ENCODE results near the gene F7. TPM values are rescaled to one million over a fixed set of nuclear protein-coding genes. Genes with fewer than 3 reads are reported as not detected.

F7 gene
- total RNA-seq, 5 donors from 2014 or later (not counting 1 experiment from before 2014, with no cell fraction given) = 0.13 to 0.23 (median 0.23) TPM; not detected in 2

DNA sequence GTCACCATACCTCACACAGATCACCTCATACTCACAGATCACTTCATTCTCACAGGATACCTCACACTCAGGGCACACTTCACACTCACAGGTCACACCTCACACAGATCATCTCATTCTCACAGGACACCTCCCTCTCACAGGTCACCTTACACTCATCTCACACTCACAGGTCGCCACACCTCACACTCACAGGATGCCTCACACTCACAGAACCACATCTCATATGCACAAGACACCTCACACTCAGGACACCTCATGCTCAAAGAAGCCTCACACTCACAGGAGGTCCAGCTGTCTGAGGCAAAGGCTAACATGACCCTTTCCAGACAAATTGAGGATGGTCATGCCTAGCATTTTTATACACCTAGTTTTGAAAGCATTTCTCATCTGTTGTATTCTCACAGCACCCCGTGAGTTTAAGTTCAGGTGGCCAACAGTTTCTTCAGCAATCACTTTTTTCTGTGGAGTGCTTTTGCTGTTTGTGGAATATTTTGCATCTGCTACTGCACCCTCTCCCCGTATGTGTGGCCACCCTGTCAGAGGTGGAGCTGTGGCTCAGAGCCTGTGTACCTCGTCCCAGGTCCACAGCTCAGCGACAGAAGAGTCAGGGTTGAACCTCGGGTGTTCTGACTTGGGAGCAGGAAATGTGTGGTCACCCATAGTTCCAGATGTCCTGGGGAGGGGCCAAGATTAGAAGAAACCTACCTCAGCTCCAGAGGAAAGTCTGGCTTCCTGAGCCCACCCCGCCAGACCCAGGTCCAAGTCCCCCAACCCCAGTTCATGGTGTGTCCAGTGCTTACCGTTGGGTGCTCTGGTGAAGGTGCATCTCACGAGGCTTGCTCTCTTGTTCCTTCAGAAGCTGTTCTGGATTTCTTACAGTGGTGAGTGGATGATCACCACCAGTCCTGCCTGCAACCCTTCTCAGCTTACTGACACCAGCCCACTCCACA, 7.6 kb downstream of the F7 start:
- ATAC-seq (replicated peaks in 1 of 4) (no peak), DNase-seq (peak in 2 of 35 experiments; percentile 7 to 12)
- H3K27ac ChIP-seq (ENCODE audit: low read length) = no peak overlapping the region
- peaks cover 0 to 5% (median 3%) of the 10 kb centered on the region in 3 donors for H3K4me1 Mint-ChIP-seq
- H3K4me1 ChIP-seq (ENCODE audit: control insufficient read depth in 1 of 2, extremely low read depth in 1 of 2, insufficient read depth in 2 of 2, low read length in 2 of 2) = peaks cover 0 to 21% of the 10 kb centered on the region in 2 experiments
- peaks cover 0 to 5% of the 10 kb centered on the region in 2 donors for H3K27me3 Mint-ChIP-seq
- H3K4me3 ChIP-seq (ENCODE audit: control insufficient read depth in 1 of 2, extremely low read depth in 1 of 2, low read length in 1 of 2) = no peak overlapping the region
- no peak overlapping the region for H3K27ac Mint-ChIP-seq
- no peaks in the 10 kb centered on the region for H3K9me3 Mint-ChIP-seq
- POLR2A ChIA-PET = no interaction called here
- no peaks in the 10 kb centered on the region for H3K36me3 ChIP-seq (ENCODE audit: control insufficient read depth in 2 of 2, extremely low read depth in 1 of 2, insufficient read depth in 1 of 2, low read length in 1 of 2)
- peaks cover 3 to 45% of the 10 kb centered on the region in 2 experiments for H3K27me3 ChIP-seq (replicated peaks in 1 of 2; ENCODE audit: control insufficient read depth in 2 of 2, extremely low read depth in 1 of 2, insufficient read depth in 2 of 2, low read length in 1 of 2)
- no peaks in the 10 kb centered on the region for H3K9me3 ChIP-seq
- H3K4me3 Mint-ChIP-seq = no peak overlapping the region
- 16% methylated on average over 5 of the region's 9 CpGs for WGBS (ENCODE audit: insufficient coverage)
- CTCF ChIA-PET = no interaction called here
- no peaks in the 10 kb centered on the region for H3K36me3 Mint-ChIP-seq

DNA sequence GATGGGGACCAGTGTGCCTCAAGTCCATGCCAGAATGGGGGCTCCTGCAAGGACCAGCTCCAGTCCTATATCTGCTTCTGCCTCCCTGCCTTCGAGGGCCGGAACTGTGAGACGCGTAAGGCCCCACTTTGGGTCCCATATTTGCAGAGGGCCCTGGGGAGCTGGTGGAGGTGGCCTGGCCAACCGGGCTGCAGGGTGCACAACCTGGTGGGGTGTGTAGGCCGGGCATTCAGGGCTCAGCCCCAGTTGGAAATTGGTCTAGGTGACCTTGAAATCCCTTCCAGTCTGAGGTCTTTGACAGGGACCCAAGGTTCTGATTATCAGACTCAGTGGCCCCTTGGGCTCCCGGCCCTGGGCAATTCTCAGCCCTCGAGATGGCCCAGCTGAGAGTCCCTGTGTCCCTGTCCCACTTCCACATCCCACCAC, 8.3 kb downstream of the F7 start:
- Mint-ChIP-seq H3K36me3 (no peaks in the 10 kb centered on the region), H3K4me1 (peaks cover 0 to 5% (median 3%) of the 10 kb centered on the region in 3 donors), H3K9me3 (no peaks in the 10 kb centered on the region), H3K27ac (no peak overlapping the region), H3K27me3 (peaks cover 0 to 5% of the 10 kb centered on the region in 2 donors), H3K4me3 (no peak overlapping the region)
- Histone ChIP-seq H3K4me1 (ENCODE audit: control insufficient read depth in 1 of 2, extremely low read depth in 1 of 2, insufficient read depth in 2 of 2, low read length in 2 of 2) (peaks cover 0 to 21% of the 10 kb centered on the region in 2 experiments), H3K36me3 (ENCODE audit: control insufficient read depth in 2 of 2, extremely low read depth in 1 of 2, insufficient read depth in 1 of 2, low read length in 1 of 2) (no peaks in the 10 kb centered on the region), H3K27me3 (replicated peaks in 1 of 2; ENCODE audit: control insufficient read depth in 2 of 2, extremely low read depth in 1 of 2, insufficient read depth in 2 of 2, low read length in 1 of 2) (peaks cover 3 to 49% of the 10 kb centered on the region in 2 experiments), H3K4me3 (ENCODE audit: control insufficient read depth in 1 of 2, extremely low read depth in 1 of 2, low read length in 1 of 2) (no peak overlapping the region), H3K27ac (ENCODE audit: low read length) (no peak overlapping the region), H3K9me3 (no peaks in the 10 kb centered on the region)
- ATAC-seq (replicated peaks in 1 of 4) (no peak), DNase-seq (peak in 1 of 35 experiments; percentile 3)
- ChIA-PET CTCF (no interaction called here), POLR2A (no interaction called here)
- 94% methylated on average over 5 of the region's 8 CpGs for WGBS (ENCODE audit: insufficient coverage)

DNA sequence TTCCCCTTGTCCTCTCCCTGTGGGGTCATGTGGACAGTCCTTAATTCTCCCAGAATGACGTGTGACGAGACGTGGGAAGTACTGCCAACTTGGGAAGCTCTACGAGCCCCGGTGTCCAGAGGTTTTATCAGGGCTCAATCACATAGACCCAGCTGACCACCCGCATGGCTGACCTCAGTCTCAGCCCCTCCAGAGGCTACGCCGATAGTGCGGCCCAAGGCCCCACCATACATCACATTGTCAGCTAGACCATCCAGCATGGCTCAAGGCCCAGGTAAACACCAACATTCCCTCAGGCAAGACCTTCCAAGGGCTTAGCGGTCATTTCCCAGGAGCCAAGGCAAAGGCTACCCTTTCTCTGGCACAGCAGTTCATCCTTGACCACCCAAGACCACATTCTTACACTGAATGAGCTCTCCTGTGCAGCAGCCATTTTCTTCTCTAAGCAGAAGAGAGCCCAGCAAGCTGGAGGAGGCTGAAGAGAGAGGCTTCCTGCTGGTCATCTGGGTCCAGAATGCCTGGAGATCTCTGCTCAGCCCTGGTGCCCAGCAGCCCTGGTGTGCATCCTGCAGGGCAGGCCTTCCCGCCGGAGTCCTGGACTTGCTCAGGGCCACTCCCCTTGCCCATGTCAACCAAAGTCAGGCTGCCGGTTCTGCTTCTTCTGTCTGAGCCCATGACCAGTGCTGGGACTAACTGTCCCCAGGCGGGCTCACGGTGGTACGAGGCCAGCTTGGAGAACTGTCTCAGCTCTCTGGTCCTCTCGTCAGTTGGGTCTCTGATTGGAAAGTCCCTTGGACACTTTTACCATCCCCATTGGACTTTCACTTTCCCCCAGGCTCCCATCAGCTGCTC, 9.1 kb downstream of the F7 start:
- H3K36me3 Mint-ChIP-seq = no peaks in the 10 kb centered on the region
- peaks cover 0 to 2% (median 0%) of the 10 kb centered on the region in 3 donors for H3K4me1 Mint-ChIP-seq
- POLR2A ChIA-PET = no interaction called here

DNA sequence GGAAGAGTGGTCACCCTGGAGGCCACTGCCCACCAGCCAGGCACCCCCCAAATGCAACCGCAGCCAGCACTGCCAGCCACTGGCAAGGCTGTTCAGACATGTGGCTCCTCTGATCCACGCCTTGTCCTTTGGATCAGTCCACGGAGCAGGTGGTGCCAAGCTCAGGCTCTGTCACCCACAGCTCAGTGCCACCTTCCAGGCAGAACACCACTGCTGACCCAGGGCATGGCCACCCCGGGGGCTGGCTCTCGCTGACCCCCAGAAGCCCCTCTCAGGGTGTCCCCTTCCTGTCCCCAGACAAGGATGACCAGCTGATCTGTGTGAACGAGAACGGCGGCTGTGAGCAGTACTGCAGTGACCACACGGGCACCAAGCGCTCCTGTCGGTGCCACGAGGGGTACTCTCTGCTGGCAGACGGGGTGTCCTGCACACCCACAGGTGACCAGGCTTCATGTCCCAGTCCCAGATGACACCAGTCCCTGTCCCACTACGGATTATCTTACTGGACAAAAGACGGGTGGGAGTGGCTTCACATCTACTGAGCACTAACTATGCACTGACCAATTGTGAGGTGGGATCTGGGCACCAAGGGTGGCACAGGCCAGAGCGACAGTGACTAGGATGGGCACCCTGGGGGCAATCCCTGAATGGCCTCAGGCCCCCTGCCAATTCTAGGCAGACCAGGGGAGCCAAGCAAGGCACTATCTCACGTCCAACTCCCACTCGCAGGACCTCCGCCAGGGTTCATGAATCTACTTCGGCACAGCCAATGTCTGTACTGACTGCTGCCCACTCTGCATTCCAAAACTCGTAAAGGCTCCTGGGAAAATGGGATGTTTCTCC, 10.0 kb downstream of the F7 start:
- no peaks in the 10 kb centered on the region for H3K9me3 Mint-ChIP-seq
- ChIA-PET CTCF (no interaction called here), POLR2A (no interaction called here)
- peaks cover 0 to 2% (median 0%) of the 10 kb centered on the region in 3 donors for H3K4me1 Mint-ChIP-seq
- no peaks in the 10 kb centered on the region for H3K36me3 Mint-ChIP-seq
- Histone ChIP-seq H3K36me3 (ENCODE audit: control insufficient read depth in 2 of 2, extremely low read depth in 1 of 2, insufficient read depth in 1 of 2, low read length in 1 of 2) (no peaks in the 10 kb centered on the region), H3K4me1 (ENCODE audit: control insufficient read depth in 1 of 2, extremely low read depth in 1 of 2, insufficient read depth in 2 of 2, low read length in 2 of 2) (peaks cover 0 to 10% of the 10 kb centered on the region in 2 experiments), H3K27me3 (replicated peaks in 1 of 2; ENCODE audit: control insufficient read depth in 2 of 2, extremely low read depth in 1 of 2, insufficient read depth in 2 of 2, low read length in 1 of 2) (peaks cover 3 to 40% of the 10 kb centered on the region in 2 experiments), H3K4me3 (ENCODE audit: control insufficient read depth in 1 of 2, extremely low read depth in 1 of 2, low read length in 1 of 2) (no peak overlapping the region), H3K9me3 (no peaks in the 10 kb centered on the region), H3K27ac (ENCODE audit: low read length) (no peak overlapping the region)
- peak in 1 of 35 experiments; percentile 18 for DNase-seq
- ATAC-seq (replicated peaks in 1 of 4) = no peak
- H3K4me3 Mint-ChIP-seq = no peak overlapping the region
- H3K27me3 Mint-ChIP-seq = peaks cover 0 to 7% of the 10 kb centered on the region in 2 donors
- WGBS (ENCODE audit: insufficient coverage) = 84% methylated on average over 21 of the region's 21 CpGs
- H3K27ac Mint-ChIP-seq = no peak overlapping the region

More for the DNA sequence above, 9.1 kb downstream of the F7 start:
- Histone ChIP-seq H3K4me3 (ENCODE audit: control insufficient read depth in 1 of 2, extremely low read depth in 1 of 2, low read length in 1 of 2) (no peak overlapping the region), H3K9me3 (no peaks in the 10 kb centered on the region), H3K27ac (ENCODE audit: low read length) (no peak overlapping the region), H3K4me1 (ENCODE audit: control insufficient read depth in 1 of 2, extremely low read depth in 1 of 2, insufficient read depth in 2 of 2, low read length in 2 of 2) (peaks cover 0 to 16% of the 10 kb centered on the region in 2 experiments), H3K27me3 (replicated peaks in 1 of 2; ENCODE audit: control insufficient read depth in 2 of 2, extremely low read depth in 1 of 2, insufficient read depth in 2 of 2, low read length in 1 of 2) (peaks cover 3 to 41% of the 10 kb centered on the region in 2 experiments), H3K36me3 (ENCODE audit: control insufficient read depth in 2 of 2, extremely low read depth in 1 of 2, insufficient read depth in 1 of 2, low read length in 1 of 2) (no peaks in the 10 kb centered on the region)
- CTCF ChIA-PET = no interaction called here
- Mint-ChIP-seq H3K27me3 (peaks cover 0 to 5% of the 10 kb centered on the region in 2 donors), H3K27ac (no peak overlapping the region), H3K4me3 (no peak overlapping the region), H3K9me3 (no peaks in the 10 kb centered on the region)
- ATAC-seq (replicated peaks in 1 of 4) = no peak
- no peak for DNase-seq
- 91% methylated on average over 17 of the region's 17 CpGs for WGBS (ENCODE audit: insufficient coverage)

DNA sequence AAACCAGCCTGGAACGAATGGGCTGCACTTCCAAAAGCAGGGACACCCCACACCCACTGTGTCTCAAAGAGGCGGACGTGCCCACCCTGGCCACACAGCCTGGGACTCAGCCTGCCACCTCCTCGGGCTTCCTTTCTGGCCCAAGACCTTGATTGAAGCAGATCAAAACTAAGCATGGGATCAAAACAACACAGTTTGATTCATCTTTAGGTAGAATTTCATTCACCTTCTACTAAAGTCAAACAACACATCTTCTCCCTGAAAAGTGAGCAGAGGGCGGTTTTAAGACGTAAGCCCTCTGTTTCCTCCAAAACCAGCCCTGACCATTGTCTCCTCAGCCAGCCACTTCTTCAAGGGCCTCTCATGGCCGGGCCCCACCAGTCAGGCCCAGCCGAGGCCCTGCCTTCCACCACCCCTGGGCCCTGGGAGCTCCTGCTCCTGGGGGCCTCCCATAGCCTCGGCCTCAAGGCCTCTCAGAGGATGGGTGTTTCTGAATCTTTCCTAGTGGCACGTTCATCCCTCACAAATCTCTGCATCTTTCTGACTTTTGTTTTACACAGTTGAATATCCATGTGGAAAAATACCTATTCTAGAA, 10.7 kb downstream of the F7 start:
- Mint-ChIP-seq H3K9me3 (no peaks in the 10 kb centered on the region), H3K36me3 (no peaks in the 10 kb centered on the region), H3K4me1 (peaks cover 0 to 2% (median 0%) of the 10 kb centered on the region in 3 donors), H3K27me3 (peaks cover 0 to 7% of the 10 kb centered on the region in 2 donors), H3K27ac (no peak overlapping the region), H3K4me3 (no peak overlapping the region)
- ChIA-PET CTCF (no interaction called here), POLR2A (no interaction called here)
- peaks cover 0 to 40% of the 10 kb centered on the region in 2 experiments for H3K27me3 ChIP-seq (replicated peaks in 1 of 2; ENCODE audit: control insufficient read depth in 2 of 2, extremely low read depth in 1 of 2, insufficient read depth in 2 of 2, low read length in 1 of 2)
- peak in 1 of 35 experiments; percentile 13 for DNase-seq
- H3K4me3 ChIP-seq (ENCODE audit: control insufficient read depth in 1 of 2, extremely low read depth in 1 of 2, low read length in 1 of 2) = no peak overlapping the region
- H3K36me3 ChIP-seq (ENCODE audit: control insufficient read depth in 2 of 2, extremely low read depth in 1 of 2, insufficient read depth in 1 of 2, low read length in 1 of 2) = no peaks in the 10 kb centered on the region
- peaks cover 0 to 5% of the 10 kb centered on the region in 2 experiments for H3K4me1 ChIP-seq (ENCODE audit: control insufficient read depth in 1 of 2, extremely low read depth in 1 of 2, insufficient read depth in 2 of 2, low read length in 2 of 2)
- WGBS (ENCODE audit: insufficient coverage) = 80% methylated on average over 7 of the region's 10 CpGs
- no peaks in the 10 kb centered on the region for H3K9me3 ChIP-seq
- H3K27ac ChIP-seq (ENCODE audit: low read length) = no peak overlapping the region
- ATAC-seq (replicated peaks in 1 of 4) = no peak

Data from T-cell (primary cell).